H1 (cell line): ENCODE results near the gene PPP2R2C. TPM values are rescaled to one million over a fixed set of nuclear protein-coding genes. Genes with fewer than 3 reads are reported as not detected.
A peak's percentile ranks its signal among the peaks of the same experiment; 100 is the strongest.

Source experiments
- CTCF ChIA-PET: fragments of 300-600 bp; sonication (Branson Sonifier 250); formaldehyde crosslinking; loops from one replicate; lab custom pipeline; 2021; ENCODE audit not compliant: partially characterized antibody; lab: Charles Lee
- POLR2A ChIA-PET: fragments of 300-600 bp; sonication (Branson Sonifier 250); formaldehyde crosslinking; loops from one replicate; lab custom pipeline; 2021; ENCODE audit warnings: inconsistent platforms; ENCODE audit not compliant: partially characterized antibody; lab: Charles Lee
- DNase-seq, 2 experiments: peaks; one replicate each; pipeline versions ENCODE4 v3.0.0 to v3.0.0-alpha.2; 2010 to 2022; ENCODE audit warnings: low spot score in 2 of 2, low read depth in 1 of 2, mixed read lengths in 1 of 2
- FAIRE-seq: peaks from 2 replicates; lab custom pipeline; 2011; peaks lifted over from hg19 to GRCh38; lab: Jason Lieb, UNC
- H2AFZ ChIP-seq: 2 replicates; pipeline ENCODE4 v1.8.1; 2012; ENCODE audit warnings: low read length, inconsistent platforms
- H2AK5ac ChIP-seq: 2 replicates; pipeline ENCODE4 v1.6.1; 2013; ENCODE audit warnings: low read depth, low read length
- H2BK120ac ChIP-seq: replicated peaks from 2 replicates; pipeline ENCODE3; 2013; ENCODE audit warnings: low read depth, low read length, inconsistent platforms
- H2BK12ac ChIP-seq: 2 replicates; pipeline ENCODE4 v1.6.1; 2013; ENCODE audit warnings: low read depth, low read length
- H2BK15ac ChIP-seq: 2 replicates; pipeline ENCODE4 v1.6.1; 2013; ENCODE audit warnings: low read length
- H2BK20ac ChIP-seq: 2 replicates; pipeline ENCODE4 v1.6.1; 2013; ENCODE audit warnings: low read length
- H2BK5ac ChIP-seq: 2 replicates; pipeline ENCODE4 v1.6.1; 2013; ENCODE audit warnings: low read depth, low read length
- H3K14ac ChIP-seq: 2 replicates; pipeline ENCODE4 v1.6.1; 2013; ENCODE audit warnings: inconsistent platforms; ENCODE audit not compliant: insufficient read length
- H3K18ac ChIP-seq: 2 replicates; pipeline ENCODE4 v1.6.1; 2013; ENCODE audit warnings: low read length; ENCODE audit errors: extremely low read depth
- H3K23ac ChIP-seq: 2 replicates; pipeline ENCODE4 v1.6.1; 2013; ENCODE audit warnings: inconsistent platforms; ENCODE audit not compliant: insufficient read length
- H3K23me2 ChIP-seq: 2 replicates; pipeline ENCODE4 v1.6.1; 2013; ENCODE audit warnings: low read depth, low read length
- H3K27ac ChIP-seq: 2 replicates; pipeline ENCODE4 v1.6.1; 2011; ENCODE audit warnings: low read depth, low read length, inconsistent platforms
- H3K27me3 ChIP-seq, 4 experiments: replicated peaks in 1 of 4; 1 replicate in 1 of 4; 2 replicates in 3 of 4; pipeline versions ENCODE4 v1.6.1 to v1.8.1; 2011 to 2013; ENCODE audit warnings: low read length in 3 of 4, mild to moderate bottlenecking in 3 of 4, inconsistent platforms in 2 of 4, mixed read lengths in 2 of 4, moderate library complexity in 1 of 4; ENCODE audit not compliant: control insufficient read depth in 3 of 4, insufficient read depth in 3 of 4; ENCODE audit errors: extremely low read depth in 1 of 4
- H3K36me3 ChIP-seq, 4 experiments: 2 replicates each; pipeline versions ENCODE4 v1.6.1 to v1.8.1; 2011 to 2013; ENCODE audit warnings: mild to moderate bottlenecking in 4 of 4, low read length in 3 of 4, moderate library complexity in 2 of 4, control low read depth in 1 of 4, inconsistent platforms in 1 of 4; ENCODE audit not compliant: insufficient read depth in 4 of 4, control insufficient read depth in 2 of 4
- H3K4ac ChIP-seq: replicated peaks from 2 replicates; pipeline ENCODE3; 2013; ENCODE audit warnings: low read length, low read depth, mixed read lengths, inconsistent platforms; ENCODE audit not compliant: insufficient read length
- H3K4me1 ChIP-seq, 4 experiments: replicated peaks in 1 of 4; 1 replicate in 1 of 4; 2 replicates in 3 of 4; pipeline versions ENCODE4 v1.6.1 to v1.8.1; 2011 to 2013; ENCODE audit warnings: low read length in 3 of 4, inconsistent platforms in 2 of 4, mixed read lengths in 1 of 4; ENCODE audit not compliant: insufficient read depth in 4 of 4, control insufficient read depth in 3 of 4
- H3K4me2 ChIP-seq, 2 experiments: 2 replicates each; pipeline versions ENCODE4 v1.6.1 to v1.8.1; 2011 to 2013; ENCODE audit warnings: low read depth in 2 of 2, low read length in 2 of 2, control low read depth in 1 of 2, inconsistent platforms in 1 of 2, mild to moderate bottlenecking in 1 of 2; ENCODE audit not compliant: insufficient read depth in 1 of 2
- H3K4me3 ChIP-seq, 4 experiments: fragments of 200-600, 300-600 bp in 1 of 4; sonication (generic), shearing (Covaris generic), sonication (Bioruptor Twin) in 1 of 4; 2 replicates each; pipeline versions ENCODE4 v1.5.1 to v1.8.1; 2011 to 2016; ENCODE audit warnings: low read length in 4 of 4, low read depth in 3 of 4, control low read depth in 2 of 4, inconsistent platforms in 2 of 4, mild to moderate bottlenecking in 2 of 4, mixed read lengths in 1 of 4, moderate library complexity in 1 of 4; ENCODE audit not compliant: insufficient read depth in 2 of 4; ENCODE audit errors: extremely low read depth in 1 of 4
- H3K56ac ChIP-seq: replicated peaks from 2 replicates; pipeline ENCODE3; 2013; ENCODE audit warnings: low read depth, mild to moderate bottlenecking, mixed read lengths, low read length, inconsistent platforms; ENCODE audit not compliant: insufficient read length
- H3K79me1 ChIP-seq: 2 replicates; pipeline ENCODE4 v1.6.1; 2013; ENCODE audit warnings: low read depth, low read length, control low read depth
- H3K79me2 ChIP-seq, 2 experiments: 2 replicates each; pipeline versions ENCODE4 v1.6.1 to v1.8.1; 2012 to 2013; ENCODE audit warnings: low read length in 2 of 2, mild to moderate bottlenecking in 2 of 2, inconsistent platforms in 1 of 2; ENCODE audit not compliant: insufficient read depth in 2 of 2, control insufficient read depth in 1 of 2
- H3K9ac ChIP-seq, 4 experiments: replicated peaks in 1 of 4; 1 replicate in 1 of 4; 2 replicates in 3 of 4; pipeline versions ENCODE4 v1.6.1 to v1.8.1; 2011 to 2013; ENCODE audit warnings: low read depth in 3 of 4, low read length in 3 of 4, control low read depth in 2 of 4, mild to moderate bottlenecking in 2 of 4, moderate library complexity in 2 of 4, inconsistent platforms in 1 of 4; ENCODE audit errors: extremely low read depth in 1 of 4
- H3K9me3 ChIP-seq, 2 experiments: 2 replicates each; pipeline versions ENCODE4 v1.6.1 to v1.8.1; 2012 to 2013; ENCODE audit warnings: mild to moderate bottlenecking in 2 of 2, moderate library complexity in 2 of 2, control low read depth in 1 of 2, inconsistent platforms in 1 of 2, low read depth in 1 of 2, low read length in 1 of 2, mixed read lengths in 1 of 2; ENCODE audit not compliant: insufficient read depth in 2 of 2
- H4K20me1 ChIP-seq, 2 experiments: replicated peaks in 1 of 2; 2 replicates each; pipeline versions ENCODE3 to v1.8.1; 2011 to 2013; ENCODE audit warnings: inconsistent platforms in 2 of 2, low read length in 2 of 2, mild to moderate bottlenecking in 1 of 2; ENCODE audit not compliant: insufficient read depth in 2 of 2, control insufficient read depth in 1 of 2
- H4K5ac ChIP-seq: 2 replicates; pipeline ENCODE4 v1.6.1; 2013; ENCODE audit warnings: low read length, low read depth, mixed read lengths, inconsistent platforms; ENCODE audit not compliant: insufficient read length
- H4K8ac ChIP-seq: 2 replicates; pipeline ENCODE4 v1.8.0; 2013; ENCODE audit warnings: mild to moderate bottlenecking, moderate library complexity, low read length, inconsistent platforms; ENCODE audit not compliant: insufficient read depth; ENCODE audit errors: extremely low read depth
- H4K91ac ChIP-seq: replicated peaks from 2 replicates; pipeline ENCODE3; 2013; ENCODE audit warnings: low read length, mixed read lengths, inconsistent platforms; ENCODE audit not compliant: insufficient read length
- CEBPB ChIP-seq: IDR thresholded peaks from 2 replicates; pipeline ENCODE4 v1.6.1; 2012; ENCODE audit warnings: low read depth, low read length
- FOSL1 ChIP-seq: IDR thresholded peaks from 2 replicates; pipeline ENCODE4 v1.6.1; 2011; ENCODE audit warnings: mild to moderate bottlenecking, low read depth, low read length, moderate library complexity; ENCODE audit not compliant: insufficient read depth
- SRF ChIP-seq: IDR thresholded peaks from 2 replicates; pipeline ENCODE4 v1.6.1; 2011; ENCODE audit warnings: mild to moderate bottlenecking, low read depth, low read length, moderate library complexity
- WGBS, 2 experiments: shearing (Covaris generic) in 1 of 2; methylation state at CpG; one replicate each; pipeline versions ENCODE4 v1.1.6 to v1.1.7; 2013 to 2015; ENCODE audit warnings: low lambda C conversion rate in 2 of 2, mixed read lengths in 2 of 2, inconsistent platforms in 1 of 2, low coverage in 1 of 2, missing lambda C conversion rate in 1 of 2; ENCODE audit not compliant: insufficient replicate concordance in 2 of 2, insufficient coverage in 1 of 2, insufficient read length in 1 of 2; ENCODE audit errors: extremely low coverage in 1 of 2, missing lambda C conversion rate in 1 of 2; 5-methylcytosine and 5-hydroxymethylcytosine counted together
- polyA plus RNA-seq, 7 experiments: library from polyadenylated mRNA; depleted of rRNA in 3 of 7; stranded (reverse) in 5 of 7; unstranded in 2 of 7; fragments of >200 nt in 5 of 7; fragments of 200-250 nt in 2 of 7; gene quantifications; 1 replicate in 5 of 7; 2 replicates in 1 of 7; 4 replicates in 1 of 7; pipeline versions ENCODE4 v1.2.1 to v1.2.3, GENCODE V29; 2011 to 2013; ENCODE audit warnings: missing spikeins in 2 of 7, mixed read lengths in 2 of 7
- total RNA-seq: library from RNA; stranded (reverse); fragmentation: NEBNext Ultra II Directional; extraction: Animal tissue kit (Norgen Biotek cat#: 25700); gene quantifications from 2 replicates; pipeline ENCODE4 v1.2.1, GENCODE V29; 2021

PPP2R2C gene
- total and polyA plus RNA-seq, 2 of the 8 experiments (the other 6 are each of a cell fraction or from before 2014, with no cell fraction given) = 6.4 TPM

DNA sequence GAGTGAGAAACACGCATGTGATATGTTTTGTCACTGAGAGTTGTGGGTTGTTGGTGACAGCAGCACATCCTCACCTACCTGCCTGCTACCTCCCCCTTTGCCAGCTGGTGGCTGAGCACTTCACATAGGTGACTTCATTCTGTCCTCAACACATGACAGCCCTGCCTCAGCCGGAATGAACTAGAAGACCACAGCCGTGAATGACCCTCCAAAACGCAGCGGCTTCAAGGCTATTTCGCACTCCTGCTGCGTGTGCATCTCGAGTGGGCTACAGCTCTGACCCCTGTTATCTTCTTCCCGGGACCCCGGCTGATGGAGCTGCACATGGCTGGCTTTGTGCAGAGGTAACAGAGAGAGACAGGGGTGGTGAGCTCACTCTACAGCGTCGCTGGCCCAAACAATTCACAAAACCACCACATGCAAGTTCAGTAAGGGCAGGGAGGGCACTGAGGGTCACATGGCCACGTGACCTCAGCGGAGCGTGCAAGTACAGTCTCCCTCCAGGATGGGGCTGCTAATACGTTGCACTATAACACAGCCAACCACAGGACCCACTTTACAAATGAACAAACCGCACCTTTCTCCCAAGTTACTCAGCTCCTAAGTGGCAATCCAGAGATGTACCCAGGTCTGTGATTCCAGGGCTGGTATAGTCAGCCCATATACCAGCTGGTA, 6.3 kb upstream of the PPP2R2C start:
- DNase-seq (peak in 1 of 2 experiments; percentile 29), FAIRE-seq (no peak)
- Histone ChIP-seq H3K4ac (no peak overlapping the region), H4K5ac (no peak overlapping the region), H3K79me1 (no peaks in the 10 kb centered on the region), H4K91ac (no peak overlapping the region), H2AK5ac (no peak overlapping the region), H3K56ac (no peak overlapping the region), H3K18ac (no peak overlapping the region), H2BK120ac (no peak overlapping the region), H3K27ac (no peak overlapping the region), H3K27me3 (peaks cover 0 to 4% (median 3%) of the 10 kb centered on the region in 4 experiments; a peak in 6 of 7 replicates), H3K23me2 (peaks cover 3% of the 10 kb centered on the region; the same call in 1 of the 2 replicates), H3K9ac (no peak overlapping the region), H2BK12ac (no peak overlapping the region), H4K8ac (no peak overlapping the region), H3K4me2 (no peak overlapping the region), H3K9me3 (no peaks in the 10 kb centered on the region), H3K36me3 (no peaks in the 10 kb centered on the region), H2BK5ac (no peak overlapping the region), H3K79me2 (no peaks in the 10 kb centered on the region), H3K23ac (no peak overlapping the region), H3K14ac (no peak overlapping the region), H3K4me3 (no peak overlapping the region), H2BK15ac (no peak overlapping the region), H4K20me1 (no peaks in the 10 kb centered on the region), H2AFZ (no peak overlapping the region), H3K4me1 (peaks cover 0 to 3% (median under 1%) of the 10 kb centered on the region in 4 experiments; a peak in 3 of 7 replicates), H2BK20ac (no peak overlapping the region)
- 84% methylated on average over 16 of the region's 17 CpGs; no CpG with 5 or more reads in 1 of the 2 experiments for WGBS, 2 experiments
- ChIA-PET POLR2A (no interaction called here), CTCF (interaction anchor here (0.6 to 1.4 kb wide), 5 partner anchors 10 to 98 kb away, joined by 3 to 5 read pairs (median 3); no protein-coding TSS in a partner anchor)
- no peak for TF ChIP-seq FOSL1
- TF ChIP-seq CEBPB = no peak
- TF ChIP-seq SRF = no peak
